OCI-LY1 (cell line): ENCODE data around the gene VAMP5.

Source experiments
- H2AFZ ChIP-seq: fragments of 200-600 bp; sonication (generic), shearing (Covaris generic); 2 replicates; pipeline ENCODE4 v1.6.0; 2014; ENCODE audit warnings: antibody characterized with exemption, mild to moderate bottlenecking, low read length
- H3F3A ChIP-seq: fragments of 200-600 bp; sonication (generic), shearing (Covaris generic); 2 replicates; pipeline ENCODE4 v1.6.0; 2014; ENCODE audit warnings: mild to moderate bottlenecking, antibody characterized with exemption, low read length, moderate library complexity; ENCODE audit not compliant: insufficient read depth
- H3K27ac ChIP-seq: fragments of 200-600 bp; sonication (generic); 2 replicates; pipeline ENCODE4 v1.5.1; 2014; ENCODE audit warnings: low read length, mixed run types, mild to moderate bottlenecking, low read depth; ENCODE audit not compliant: poor library complexity, severe bottlenecking
- H3K27me3 ChIP-seq: fragments of 200-600 bp; sonication (generic); 2 replicates; pipeline ENCODE4 v1.6.0; 2014; ENCODE audit warnings: antibody characterized with exemption, mild to moderate bottlenecking, low read length, moderate library complexity; ENCODE audit not compliant: insufficient read depth
- H3K36me3 ChIP-seq: fragments of 200-600 bp; sonication (generic); 2 replicates; pipeline ENCODE4 v1.6.1; 2014; ENCODE audit warnings: mild to moderate bottlenecking, antibody characterized with exemption, low read length, moderate library complexity, mixed read lengths; ENCODE audit not compliant: insufficient read depth
- H3K4me1 ChIP-seq: fragments of 200-600 bp; sonication (generic); 2 replicates; pipeline ENCODE4 v1.5.1; 2014; ENCODE audit warnings: mild to moderate bottlenecking, low read length, moderate library complexity; ENCODE audit not compliant: insufficient read depth, severe bottlenecking
- H3K4me2 ChIP-seq: fragments of 200-600 bp; sonication (generic), shearing (Covaris generic); 2 replicates; pipeline ENCODE4 v1.6.1; 2014; ENCODE audit warnings: low read length
- H3K4me3 ChIP-seq: fragments of 200-600 bp; sonication (generic); 2 replicates; pipeline ENCODE4 v1.5.1; 2014; ENCODE audit warnings: low read length, low read depth, mild to moderate bottlenecking, mixed read lengths; ENCODE audit not compliant: poor library complexity, severe bottlenecking
- H3K79me2 ChIP-seq: fragments of 200-600 bp; shearing (Covaris generic); 2 replicates; pipeline ENCODE4 v1.6.1; 2016; ENCODE audit warnings: mixed run types, low read length, mixed read lengths; ENCODE audit not compliant: insufficient read depth
- H3K9ac ChIP-seq: fragments of 200-600 bp; sonication (generic), shearing (Covaris generic); 2 replicates; pipeline ENCODE4 v1.6.1; 2014; ENCODE audit warnings: mild to moderate bottlenecking, low read length, mixed read lengths
- H3K9me2 ChIP-seq: fragments of 200-600 bp; sonication (generic), shearing (Covaris generic); 2 replicates; pipeline ENCODE4 v1.6.1; 2014; ENCODE audit warnings: low read depth, mild to moderate bottlenecking, low read length, mixed read lengths
- H3K9me3 ChIP-seq: fragments of 200-600 bp; shearing (Covaris generic); 2 replicates; pipeline ENCODE4 v1.6.1; 2014; ENCODE audit warnings: low read length, mixed read lengths
- H4K20me1 ChIP-seq: fragments of 200-600 bp; sonication (generic), shearing (Covaris generic); 2 replicates; pipeline ENCODE4 v1.6.0; 2016; ENCODE audit warnings: mild to moderate bottlenecking, low read length; ENCODE audit not compliant: insufficient read depth
- CTCF ChIP-seq: fragments of 200-600 bp; sonication (generic), shearing (Covaris generic); IDR thresholded peaks from 2 replicates; pipeline ENCODE4 v1.5.1; 2017; ENCODE audit warnings: mild to moderate bottlenecking, antibody characterized with exemption, low read length, moderate library complexity, mixed read lengths
- EZH2 ChIP-seq: fragments of 200-600 bp; sonication (generic), shearing (Covaris generic); IDR thresholded peaks from 2 replicates; pipeline ENCODE4 v1.8.0; 2017; ENCODE audit warnings: borderline replicate concordance, mixed run types, mild to moderate bottlenecking, antibody characterized with exemption, low read length, moderate library complexity, mixed read lengths

The VAMP5 gene

GRCh38 chr2:85580206-85580605 is 4.0 kb upstream of the VAMP5 start:
- Histone ChIP-seq H3K4me3 (no peak overlapping the region), H3K27ac (no peak overlapping the region), H3K36me3 (peaks cover 53% of the 10 kb centered on the region), H3F3A (no peaks in the 10 kb centered on the region), H3K9me3 (no peaks in the 10 kb centered on the region), H2AFZ (no peak overlapping the region), H3K9me2 (no peaks in the 10 kb centered on the region), H3K79me2 (no peaks in the 10 kb centered on the region), H3K4me2 (no peak overlapping the region), H4K20me1 (no peaks in the 10 kb centered on the region), H3K9ac (no peak overlapping the region), H3K4me1 (peaks cover 34% of the 10 kb centered on the region), H3K27me3 (no peaks in the 10 kb centered on the region)
- TF ChIP-seq CTCF: no peak
- TF ChIP-seq EZH2: no peak

- Histone ChIP-seq H3K79me2 (no peaks in the 10 kb centered on the region), H2AFZ (no peak overlapping the region), H3K4me2 (no peak overlapping the region), H3K4me3 (no peak overlapping the region), H3K36me3 (peaks cover 53% of the 10 kb centered on the region), H3K27ac (no peak overlapping the region), H4K20me1 (no peaks in the 10 kb centered on the region), H3K9me3 (no peaks in the 10 kb centered on the region), H3K4me1 (peaks cover 29% of the 10 kb centered on the region), H3F3A (no peaks in the 10 kb centered on the region), H3K9ac (no peak overlapping the region), H3K9me2 (no peaks in the 10 kb centered on the region), H3K27me3 (no peaks in the 10 kb centered on the region)
- TF ChIP-seq CTCF (no peak), EZH2 (no peak)
Measured at GRCh38 chr2:85582492-85582891, 1.7 kb upstream of the VAMP5 start.

- H3K4me1 ChIP-seq: peaks cover 16% of the 10 kb centered on the region
- H3K27me3 ChIP-seq: no peaks in the 10 kb centered on the region
- H3K9me2 ChIP-seq: no peaks in the 10 kb centered on the region
- H3K9ac ChIP-seq: no peak overlapping the region; the same call in 1 of the 2 replicates
- TF ChIP-seq CTCF (no peak), EZH2 (no peak)
- no peak overlapping the region for H3K27ac ChIP-seq
- H4K20me1 ChIP-seq: no peaks in the 10 kb centered on the region
- H3K4me3 ChIP-seq: peak overlapping the region; percentile 7
- no peaks in the 10 kb centered on the region for H3F3A ChIP-seq
- no peak overlapping the region for H2AFZ ChIP-seq
- H3K9me3 ChIP-seq: no peaks in the 10 kb centered on the region
- H3K36me3 ChIP-seq: peaks cover 53% of the 10 kb centered on the region
- peak overlapping the region; percentile 46; the same call in 1 of the 2 replicates for H3K4me2 ChIP-seq
- no peaks in the 10 kb centered on the region for H3K79me2 ChIP-seq
Measured at GRCh38 chr2:85583667-85584353, 421 bp upstream of the VAMP5 start.
